NCI-H1694 treated with DMSO at 0.1 percent for 48 hours (cell line): ENCODE measurements around the gene DGKD.

Source experiments
- DNase-seq: peaks from one replicate; lab custom pipeline; 2025; lab: John Stamatoyannopoulos, UW

Gene DGKD

DNA sequence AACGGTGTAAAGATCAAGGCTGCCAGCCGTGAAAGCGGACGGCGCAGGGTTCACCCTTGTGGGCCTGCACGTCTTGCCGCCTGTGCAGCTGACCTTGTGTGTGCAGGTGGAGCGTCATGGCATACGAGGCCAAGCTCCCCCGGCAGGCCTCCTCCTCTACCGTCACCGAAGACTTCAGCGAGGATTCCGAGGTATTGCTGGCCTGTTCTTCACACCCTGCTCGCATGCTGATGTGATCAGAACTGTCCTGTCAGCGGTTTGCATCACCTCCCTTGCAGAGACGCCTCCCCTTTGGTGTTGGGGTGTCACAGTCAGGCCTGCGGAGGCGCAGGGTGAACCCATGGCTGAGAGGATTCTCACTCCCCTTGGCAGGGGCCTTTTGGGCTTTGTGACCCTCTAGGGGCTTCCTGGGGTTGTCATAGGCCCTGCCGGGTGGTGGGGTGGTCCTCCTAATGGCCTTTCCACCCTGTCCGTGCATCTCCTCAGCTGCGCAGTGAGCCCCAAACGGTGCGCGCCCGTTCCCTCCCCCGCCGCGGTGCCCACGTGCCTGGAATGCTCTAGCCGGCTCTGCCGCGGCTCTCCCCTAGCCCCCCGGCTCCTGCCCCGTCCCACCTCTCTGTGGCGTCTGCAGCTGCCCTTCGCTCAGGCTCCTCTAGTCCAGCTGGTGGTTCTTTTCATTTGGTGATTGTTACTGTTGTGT, 92.5 kb downstream of the DGKD start:
- no peak for DNase-seq

DNA sequence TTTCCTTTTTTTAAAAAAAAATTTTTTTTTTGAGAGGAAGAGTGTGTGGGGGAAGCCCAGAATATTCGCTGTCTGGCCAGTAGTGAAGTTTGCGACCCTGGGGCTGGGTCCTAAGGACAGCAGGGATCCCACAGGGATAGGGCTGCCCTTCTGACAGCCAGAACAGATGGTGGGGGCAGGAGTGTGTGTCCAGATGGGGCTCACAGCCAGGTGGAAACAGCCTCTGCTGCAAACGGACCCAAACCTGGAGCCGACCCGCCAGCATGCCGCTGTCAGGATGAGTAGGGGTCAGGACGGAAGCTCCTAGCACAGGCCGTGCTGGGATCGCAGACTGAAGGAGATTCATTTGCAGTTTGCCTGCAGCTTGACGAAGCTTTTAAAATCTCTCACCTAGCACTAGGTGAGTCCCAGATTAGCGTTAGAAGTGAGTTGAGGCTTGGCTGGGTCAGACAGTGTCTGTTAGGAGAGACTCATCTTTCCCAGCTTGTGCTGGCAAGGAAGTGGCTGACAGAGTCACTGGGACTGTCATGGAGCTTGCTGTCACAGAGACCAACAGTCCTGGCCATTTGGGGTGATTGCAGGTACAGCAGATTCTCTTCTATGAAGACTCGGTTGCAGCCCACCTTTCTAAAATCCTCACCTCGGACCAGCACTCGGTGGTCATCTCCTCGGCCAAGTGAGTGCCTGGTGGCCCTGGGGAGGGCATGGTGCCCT, 93.4 kb downstream of the DGKD start:
- no peak for DNase-seq

DNA sequence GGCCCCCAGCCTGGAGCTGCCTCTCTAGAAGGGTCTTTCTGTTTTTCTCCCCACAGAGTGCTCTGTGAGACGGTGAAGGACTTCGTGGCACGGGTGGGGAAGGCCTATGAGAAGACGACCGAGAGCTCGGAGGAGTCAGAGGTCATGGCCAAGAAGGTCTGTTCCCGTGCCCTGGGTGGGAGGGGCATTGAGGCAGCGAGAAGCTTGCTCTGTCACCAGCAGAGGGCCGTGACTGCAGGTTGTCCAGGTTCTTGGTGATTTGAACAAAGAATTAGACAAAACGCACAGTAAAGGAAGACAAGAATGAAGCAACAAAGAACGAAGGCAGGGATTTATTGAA, 93.9 kb downstream of the DGKD start:
- no peak for DNase-seq

GRCh38 chr2:233448575-233448974, 94.3 kb downstream of the DGKD start:
- no peak for DNase-seq

- DNase-seq = no peak
Measured at GRCh38 chr2:233449081-233449901, 95.0 kb downstream of the DGKD start.

DNA sequence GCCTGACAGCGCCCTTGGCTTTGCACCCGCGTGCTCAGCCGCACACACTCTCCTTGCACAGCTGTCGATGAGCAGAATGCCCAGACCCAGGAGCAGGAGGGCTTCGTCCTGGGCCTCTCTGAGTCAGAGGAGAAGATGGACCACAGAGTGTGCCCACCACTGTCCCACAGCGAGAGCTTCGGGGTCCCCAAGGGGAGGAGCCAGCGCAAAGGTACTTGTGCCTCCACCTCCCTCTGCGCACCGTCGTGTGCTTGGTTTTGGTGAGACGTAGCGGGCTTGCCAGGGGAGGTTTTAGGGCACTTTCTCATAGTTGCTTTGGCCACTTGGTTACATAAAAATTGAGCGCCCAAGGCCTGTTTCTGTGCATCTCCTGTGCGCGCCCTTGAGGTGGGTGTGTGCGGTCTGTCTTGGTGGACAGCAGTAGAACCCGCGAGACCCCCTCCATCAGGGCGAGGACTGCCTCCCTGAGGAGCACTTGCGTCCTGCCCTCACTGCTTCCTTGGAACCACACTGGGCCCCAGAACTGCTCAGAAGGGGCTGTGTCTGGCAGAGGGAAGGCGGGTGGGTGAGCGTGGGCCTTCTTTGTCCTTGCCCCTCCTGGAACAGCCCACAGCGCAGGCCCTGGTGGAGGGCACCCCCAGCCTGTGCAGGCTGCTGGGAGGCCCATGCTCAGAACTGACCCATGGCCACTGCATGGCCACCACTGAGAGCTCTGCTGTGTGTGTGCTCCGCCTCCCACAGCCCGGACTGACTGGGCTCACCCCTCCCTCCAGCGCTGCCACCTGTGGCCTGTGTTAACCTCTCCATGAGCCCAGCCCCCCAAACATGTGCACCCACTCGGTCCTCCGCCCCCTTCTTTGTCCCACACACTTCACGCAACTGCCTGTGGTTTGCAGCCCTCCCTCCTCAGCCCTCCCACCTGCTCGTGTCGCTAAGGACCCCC, 95.9 kb downstream of the DGKD start:
- DNase-seq = no peak

DNA sequence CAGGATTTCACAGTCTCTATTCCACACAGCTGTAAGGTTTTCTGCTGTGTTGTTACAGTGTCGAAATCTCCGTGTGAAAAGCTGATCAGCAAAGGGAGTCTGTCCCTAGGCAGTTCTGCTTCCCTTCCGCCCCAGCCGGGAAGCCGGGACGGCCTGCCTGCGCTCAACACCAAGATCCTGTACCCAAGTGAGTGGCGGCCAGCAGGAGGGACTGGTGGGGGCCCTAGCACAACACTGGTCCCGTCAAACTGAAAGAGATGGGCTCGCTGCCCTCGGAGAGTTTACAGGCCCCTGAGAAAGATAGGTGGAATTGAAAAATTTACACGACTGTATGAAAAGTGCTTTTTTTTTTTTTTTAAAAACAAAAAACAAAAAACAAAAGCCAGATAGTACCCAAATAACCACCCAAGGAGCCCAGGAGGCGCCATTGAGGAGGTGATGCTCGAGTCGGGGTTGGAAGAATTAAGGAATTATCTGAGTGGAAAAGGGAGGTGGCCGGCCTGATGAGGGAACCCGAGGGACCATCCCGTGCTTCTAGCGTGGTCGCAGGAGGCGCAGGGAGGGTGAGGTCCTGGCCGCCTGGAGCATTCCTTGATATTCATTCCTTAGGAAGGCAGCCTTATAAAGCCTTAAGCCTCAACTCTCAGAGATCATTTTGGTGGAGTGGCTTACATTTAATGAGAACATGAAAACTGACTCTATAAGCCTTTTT, 96.7 kb downstream of the DGKD start:
- no peak for DNase-seq

GRCh38 chr2:233451950-233452349, 97.7 kb downstream of the DGKD start:
- no peak for DNase-seq

- DNase-seq = no peak
Measured at GRCh38 chr2:233453111-233453915, 99.0 kb downstream of the DGKD start.

DNA sequence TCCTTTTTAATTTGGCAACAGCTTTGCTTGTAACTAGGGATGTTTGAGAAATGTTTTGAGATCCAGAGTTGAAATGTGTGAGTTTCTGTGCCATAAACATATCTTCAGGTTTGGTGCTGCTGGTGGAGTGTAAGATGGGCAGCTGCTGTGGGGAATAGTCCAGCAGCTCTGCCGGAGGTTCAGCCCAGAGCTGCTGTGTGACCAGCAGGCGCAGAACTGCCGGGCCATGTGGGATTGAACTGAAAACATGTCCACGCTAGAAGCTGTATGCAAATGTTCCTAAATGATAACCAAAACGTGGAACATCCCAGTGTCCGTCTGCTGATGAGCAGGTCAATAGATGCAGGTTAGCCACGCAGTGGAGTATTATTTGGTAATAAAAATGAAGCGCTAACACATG, 99.6 kb downstream of the DGKD start:
- no peak for DNase-seq

DNA sequence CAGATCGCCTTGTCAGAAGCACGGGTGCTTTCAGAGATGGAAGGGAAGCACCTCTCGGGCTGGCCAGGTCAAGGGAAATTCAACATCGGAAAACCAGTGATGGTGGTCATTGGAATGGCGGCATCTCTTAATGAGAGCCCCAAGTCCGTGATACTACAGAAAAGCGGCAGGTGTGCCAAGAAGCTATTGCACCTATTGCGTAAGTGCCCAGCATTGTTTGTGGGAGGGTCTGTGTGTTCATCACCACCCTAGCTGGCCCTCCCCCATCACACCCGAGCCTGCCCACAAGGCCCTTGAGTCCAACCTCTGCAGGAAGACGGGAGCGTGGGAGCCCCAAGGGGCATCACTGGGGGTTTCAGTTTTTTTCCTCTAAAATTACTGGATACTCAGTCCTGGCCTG, 100.7 kb downstream of the DGKD start:
- no peak for DNase-seq

DNA sequence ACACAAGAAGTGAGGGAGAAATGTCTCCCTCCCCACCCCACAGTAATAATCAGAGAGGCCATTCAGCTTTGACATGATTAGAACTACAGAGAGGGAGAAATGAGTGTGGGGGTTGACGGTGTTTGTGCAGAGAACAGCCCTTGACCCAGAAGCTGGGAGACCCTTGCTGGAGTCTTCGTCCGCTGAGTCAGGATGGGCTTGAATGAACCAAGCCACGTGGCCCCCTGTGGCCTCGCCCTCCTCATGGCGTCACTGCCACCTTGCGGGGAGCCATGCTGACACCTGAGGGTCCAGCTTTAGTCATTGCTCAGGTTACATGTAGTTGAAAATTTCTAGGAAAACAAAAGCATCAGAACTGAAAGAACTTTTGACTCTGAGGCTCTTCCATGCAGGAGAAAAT, 101.2 kb downstream of the DGKD start:
- DNase-seq = no peak

DNA sequence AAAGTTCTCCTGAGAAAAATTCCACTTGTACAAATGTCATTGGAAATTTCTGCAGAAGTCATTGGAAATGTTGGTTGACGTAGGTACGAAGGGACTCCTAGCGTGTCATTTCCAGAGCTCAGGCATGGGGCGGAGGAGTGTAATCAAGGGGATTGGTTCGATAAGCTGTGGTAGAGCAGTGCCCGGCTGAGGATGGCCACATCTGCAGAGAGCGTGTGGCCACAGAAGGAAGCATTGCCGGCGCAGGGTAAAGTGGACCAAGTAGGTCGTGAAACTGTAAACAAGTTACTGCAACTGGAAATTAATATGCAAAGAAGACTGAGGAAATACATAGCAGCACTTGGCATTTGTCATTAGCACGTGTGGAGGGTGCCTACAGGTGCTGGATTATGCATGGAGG, 101.8 kb downstream of the DGKD start:
- DNase-seq = no peak

GRCh38 chr2:233456934-233457333, 102.6 kb downstream of the DGKD start:
- DNase-seq = no peak

DNA sequence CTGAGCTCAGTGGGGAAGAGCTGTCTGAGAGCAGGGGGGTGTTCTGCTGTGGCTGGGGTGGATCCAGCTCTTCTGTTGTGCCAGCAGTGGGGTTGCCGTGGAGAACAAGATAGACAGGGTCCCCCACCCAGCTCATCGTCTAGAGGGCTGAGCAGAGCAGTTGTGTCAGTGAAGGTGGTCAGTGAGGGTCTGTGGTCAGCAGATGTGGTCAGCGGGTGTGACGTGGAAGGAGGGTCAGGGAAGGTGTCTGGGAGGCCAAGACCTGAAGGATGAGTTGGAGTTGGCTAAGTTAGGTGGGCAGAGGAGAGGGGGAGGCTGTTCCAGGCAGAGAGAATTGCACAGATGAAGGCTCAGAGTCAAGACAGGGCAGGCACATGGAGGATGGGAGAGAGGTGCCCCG, 103.1 kb downstream of the DGKD start:
- no peak for DNase-seq

- DNase-seq = no peak
Measured at GRCh38 chr2:233458031-233458610, 103.8 kb downstream of the DGKD start.

- no peak for DNase-seq
Measured at GRCh38 chr2:233458826-233459225, 104.5 kb downstream of the DGKD start.

GRCh38 chr2:233459426-233459825, 105.1 kb downstream of the DGKD start:
- DNase-seq = no peak

DNA sequence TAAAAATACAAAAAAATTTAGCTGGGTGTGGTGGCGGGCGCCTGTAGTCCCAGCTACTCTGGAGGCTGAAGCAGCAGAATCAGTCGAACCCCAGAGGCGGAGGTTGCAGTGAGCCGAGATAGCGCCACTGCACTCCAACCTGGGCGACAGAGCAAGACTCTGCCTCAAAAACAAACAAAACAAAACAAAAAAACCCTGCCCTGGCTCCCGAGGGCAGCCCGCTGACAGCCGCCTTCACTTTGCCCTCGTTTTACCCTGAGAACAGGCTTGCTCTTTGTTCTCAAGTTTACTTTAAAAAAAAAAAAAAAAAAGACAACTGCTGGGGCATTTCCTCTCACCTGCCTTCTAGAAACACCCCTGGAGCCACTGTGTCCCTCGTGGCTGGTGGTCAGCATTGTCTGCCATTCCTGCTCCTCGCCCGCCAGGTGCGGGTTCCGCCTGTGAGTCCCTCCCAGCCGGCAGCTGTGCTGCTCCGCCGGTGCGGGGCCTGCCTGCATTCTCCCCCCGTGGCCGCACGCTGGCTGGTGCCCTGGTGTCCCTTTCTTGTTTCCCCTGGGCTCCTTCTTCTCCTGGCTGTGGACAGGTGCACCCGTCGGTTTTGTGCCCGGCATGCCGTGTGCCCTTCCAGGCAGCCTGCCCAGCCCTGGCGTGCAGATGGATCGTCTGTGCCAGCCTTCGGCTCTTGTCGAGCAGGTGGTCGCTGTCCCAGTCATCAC, 106.6 kb downstream of the DGKD start:
- DNase-seq = peak; percentile 43
